Rectal smooth muscle tissue (tissue), 1 donor: Measurements from ENCODE around the gene SLC7A9.
"Not testable (repeated sequence)": the region's sequence is repeated elsewhere in the genome, so short reads cannot be mapped to it uniquely, and the experiment has no call there.

Source experiments
- H3K27ac ChIP-seq: one replicate; pipeline ENCODE4 v1.7.0; 2013; ENCODE audit warnings: low read depth, low read length, inconsistent platforms
- H3K27me3 ChIP-seq: one replicate; pipeline ENCODE4 v1.7.0; 2013; ENCODE audit warnings: low read length; ENCODE audit not compliant: control insufficient read depth, insufficient read depth
- H3K36me3 ChIP-seq: one replicate; pipeline ENCODE4 v1.7.0; 2013; ENCODE audit warnings: low read length; ENCODE audit not compliant: control insufficient read depth, insufficient read depth
- H3K4me1 ChIP-seq: one replicate; pipeline ENCODE4 v1.7.0; 2013; ENCODE audit warnings: low read length; ENCODE audit not compliant: control insufficient read depth, insufficient read depth
- H3K4me3 ChIP-seq: one replicate; pipeline ENCODE4 v1.7.0; 2013; ENCODE audit warnings: low read length
- H3K9ac ChIP-seq: one replicate; pipeline ENCODE4 v1.7.0; 2013; ENCODE audit warnings: low read length

Gene SLC7A9

DNA sequence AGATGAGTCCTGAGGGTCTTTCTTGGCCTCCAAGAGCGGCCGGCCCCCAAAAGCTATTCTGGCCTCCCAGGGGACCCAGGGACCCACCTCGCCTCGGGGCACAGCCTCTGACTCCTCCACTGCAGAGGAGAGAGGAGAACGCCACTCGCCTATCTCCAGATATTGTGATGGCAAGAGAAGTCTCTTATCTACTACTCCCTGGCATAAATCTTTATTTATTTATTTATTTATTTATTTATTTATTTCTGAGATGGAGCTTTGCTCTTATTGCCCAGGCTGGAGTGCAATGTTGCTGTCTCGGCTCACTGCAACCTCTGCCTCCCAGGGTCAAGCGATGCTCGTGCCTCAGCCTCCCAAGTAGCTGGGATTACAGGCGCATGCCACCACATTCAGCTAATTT is 11.0 kb downstream of the SLC7A9 start:
- H3K36me3 ChIP-seq = no peaks in the 10 kb centered on the region
- H3K4me3 ChIP-seq = no peak overlapping the region
- H3K9ac ChIP-seq = no peak overlapping the region
- H3K27me3 ChIP-seq = no peaks in the 10 kb centered on the region
- H3K4me1 ChIP-seq = no peaks in the 10 kb centered on the region
- H3K27ac ChIP-seq = no peak overlapping the region

DNA sequence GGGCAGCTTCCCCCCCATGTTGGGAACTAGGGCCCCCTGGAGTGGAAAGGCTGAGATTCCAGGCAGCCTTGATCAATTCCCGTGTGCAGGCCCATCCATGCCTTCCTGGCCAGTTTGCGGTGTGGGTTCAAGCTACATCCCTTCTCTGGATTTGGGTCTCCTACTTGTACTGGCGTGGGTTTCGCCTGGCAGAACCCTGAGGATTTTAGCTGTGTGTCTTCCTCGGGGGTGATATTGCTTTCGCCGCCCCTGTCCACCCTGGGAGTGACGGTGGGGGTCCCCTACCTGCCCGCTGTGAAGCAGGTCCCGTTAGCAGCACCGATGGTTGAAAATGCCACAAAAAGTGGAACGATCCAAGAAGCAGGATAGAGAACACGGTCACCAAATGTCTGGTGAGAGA is 11.4 kb downstream of the SLC7A9 start:
- H3K9ac ChIP-seq = no peak overlapping the region

GRCh38 chr19:32857584-32857983 is 12.0 kb downstream of the SLC7A9 start:
- Histone ChIP-seq H3K4me3 (no peak overlapping the region), H3K4me1 (no peaks in the 10 kb centered on the region), H3K36me3 (no peaks in the 10 kb centered on the region), H3K9ac (no peak overlapping the region), H3K27me3 (no peaks in the 10 kb centered on the region), H3K27ac (no peak overlapping the region)

More for the DNA sequence above, 11.4 kb downstream of the SLC7A9 start:
- no peaks in the 10 kb centered on the region for H3K27me3 ChIP-seq
- no peak overlapping the region for H3K27ac ChIP-seq
- H3K4me3 ChIP-seq = no peak overlapping the region
- no peaks in the 10 kb centered on the region for H3K4me1 ChIP-seq
- H3K36me3 ChIP-seq = no peaks in the 10 kb centered on the region

DNA sequence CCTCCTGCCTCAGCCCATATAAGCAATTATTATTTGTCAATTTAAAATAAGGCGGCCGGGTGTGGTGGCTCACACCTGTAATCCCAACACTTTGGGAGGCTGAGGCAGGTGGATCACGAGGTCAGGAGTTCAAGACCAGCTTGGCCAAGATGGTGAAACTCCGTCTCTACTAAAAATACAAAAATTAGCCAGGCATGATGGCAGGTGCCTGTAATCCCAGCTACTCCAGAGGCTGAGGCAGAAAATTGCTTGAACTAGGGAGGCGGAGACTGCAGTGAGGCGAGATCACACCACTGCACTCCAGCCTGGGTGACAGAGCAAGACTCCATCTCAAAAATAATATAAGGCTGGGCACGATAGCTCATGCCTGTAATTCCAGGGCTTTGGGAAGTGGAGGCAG is 12.7 kb downstream of the SLC7A9 start:
- H3K4me3 ChIP-seq, H3K27ac ChIP-seq, H3K27me3 ChIP-seq, H3K4me1 ChIP-seq, H3K36me3 ChIP-seq, H3K9ac ChIP-seq: not testable (repeated sequence)

DNA sequence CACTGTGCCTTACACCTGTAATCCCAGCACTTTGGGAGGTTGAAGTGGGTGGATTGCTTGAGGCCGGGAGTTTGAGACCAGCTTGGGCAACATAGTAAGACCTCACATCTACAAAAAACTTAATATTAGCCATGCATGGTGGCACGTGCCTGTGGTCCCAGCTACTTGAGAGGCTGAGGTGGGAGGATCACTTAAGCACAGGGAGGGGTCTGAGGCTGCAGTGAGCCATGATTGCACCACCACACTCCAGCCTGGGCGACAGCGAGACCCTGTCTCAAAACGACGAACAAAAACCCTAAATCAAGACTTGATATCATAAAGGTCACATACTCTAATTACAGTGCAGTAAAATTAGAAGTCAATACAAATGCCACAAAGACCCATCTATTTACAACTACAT is 17.4 kb downstream of the SLC7A9 start:
- H3K27ac ChIP-seq = no peak overlapping the region
- no peaks in the 10 kb centered on the region for H3K27me3 ChIP-seq
- no peaks in the 10 kb centered on the region for H3K4me1 ChIP-seq
- no peak overlapping the region for H3K4me3 ChIP-seq
- H3K9ac ChIP-seq = no peak overlapping the region
- no peaks in the 10 kb centered on the region for H3K36me3 ChIP-seq

- not testable (repeated sequence) for H3K27ac ChIP-seq, H3K4me3 ChIP-seq, H3K27me3 ChIP-seq, H3K9ac ChIP-seq, H3K4me1 ChIP-seq, H3K36me3 ChIP-seq
Measured at GRCh38 chr19:32848035-32848434, 21.5 kb downstream of the SLC7A9 start.

- H3K9ac ChIP-seq = no peak overlapping the region
- no peak overlapping the region for H3K27ac ChIP-seq
- H3K4me3 ChIP-seq = no peak overlapping the region
- peaks cover 3% of the 10 kb centered on the region for H3K36me3 ChIP-seq
- no peaks in the 10 kb centered on the region for H3K4me1 ChIP-seq
- H3K27me3 ChIP-seq = no peaks in the 10 kb centered on the region
Measured at GRCh38 chr19:32843716-32844245, 25.8 kb downstream of the SLC7A9 start.

GRCh38 chr19:32842061-32842460 is 27.5 kb downstream of the SLC7A9 start:
- Histone ChIP-seq H3K4me3 (no peak overlapping the region), H3K36me3 (peaks cover 3% of the 10 kb centered on the region), H3K9ac (no peak overlapping the region), H3K27me3 (no peaks in the 10 kb centered on the region), H3K4me1 (no peaks in the 10 kb centered on the region), H3K27ac (no peak overlapping the region)

GRCh38 chr19:32837531-32837930 is 32.0 kb downstream of the SLC7A9 start:
- H3K27ac ChIP-seq = no peak overlapping the region
- H3K9ac ChIP-seq = no peak overlapping the region
- no peaks in the 10 kb centered on the region for H3K27me3 ChIP-seq
- no peak overlapping the region for H3K4me3 ChIP-seq
- H3K36me3 ChIP-seq = peaks cover 3% of the 10 kb centered on the region
- no peaks in the 10 kb centered on the region for H3K4me1 ChIP-seq

DNA sequence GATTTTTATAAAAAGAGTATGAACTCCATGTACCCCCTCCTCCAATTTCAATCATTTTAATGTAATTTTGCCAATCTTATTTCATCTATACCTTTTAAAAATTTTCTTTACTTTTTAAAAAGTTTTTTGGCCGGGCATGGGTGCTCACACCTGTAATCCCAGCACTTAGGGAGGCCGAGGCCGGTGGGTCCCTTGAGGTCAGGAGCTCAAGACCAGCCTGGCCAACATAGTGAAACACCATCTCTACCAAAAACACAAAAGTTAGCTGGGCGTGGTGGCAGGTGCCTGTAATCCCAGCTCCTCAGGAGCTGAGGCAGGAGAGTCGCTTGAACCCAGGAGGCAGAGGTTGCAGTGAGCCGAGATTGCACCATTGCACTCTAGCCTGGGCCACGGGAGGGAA is 36.2 kb downstream of the SLC7A9 start:
- H3K36me3 ChIP-seq, H3K9ac ChIP-seq: not testable (repeated sequence)

GRCh38 chr19:32832825-32833224 is 36.7 kb downstream of the SLC7A9 start:
- H3K27me3 ChIP-seq, H3K27ac ChIP-seq, H3K4me1 ChIP-seq, H3K4me3 ChIP-seq, H3K36me3 ChIP-seq, H3K9ac ChIP-seq: not testable (repeated sequence)

More for the DNA sequence above, 36.2 kb downstream of the SLC7A9 start:
- not testable (repeated sequence) for H3K27me3 ChIP-seq, H3K27ac ChIP-seq, H3K4me1 ChIP-seq, H3K4me3 ChIP-seq

DNA sequence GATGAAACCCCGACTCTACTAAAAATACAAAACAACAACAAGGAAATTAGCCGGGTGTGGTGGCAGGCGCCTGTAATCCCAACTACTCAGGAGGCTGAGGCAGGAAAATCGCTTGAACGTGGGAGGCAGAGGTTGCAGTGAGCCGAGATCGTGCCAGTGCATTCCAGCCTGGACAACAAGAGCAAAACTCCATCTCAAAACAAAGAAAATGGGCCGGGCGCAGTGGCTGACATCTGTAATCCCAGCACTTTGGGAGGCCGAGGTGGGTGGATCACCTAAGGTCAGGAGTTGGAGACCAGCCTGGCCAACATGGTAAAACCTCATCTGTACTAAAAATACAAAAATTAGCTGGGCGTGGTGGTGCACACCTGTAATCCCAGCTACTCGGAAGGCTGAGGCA is 37.5 kb downstream of the SLC7A9 start:
- not testable (repeated sequence) for H3K9ac ChIP-seq, H3K27ac ChIP-seq, H3K36me3 ChIP-seq, H3K4me3 ChIP-seq, H3K27me3 ChIP-seq, H3K4me1 ChIP-seq

GRCh38 chr19:32831611-32832010 is 38.0 kb downstream of the SLC7A9 start:
- H3K4me1 ChIP-seq = no peaks in the 10 kb centered on the region
- no peak overlapping the region for H3K4me3 ChIP-seq
- no peaks in the 10 kb centered on the region for H3K36me3 ChIP-seq
- no peak overlapping the region for H3K27ac ChIP-seq
- H3K27me3 ChIP-seq = no peaks in the 10 kb centered on the region
- H3K9ac ChIP-seq = no peak overlapping the region
